ENCODE data around the gene CXCL9. TPM values are rescaled to one million over a fixed set of nuclear protein-coding genes. Genes with fewer than 3 reads are reported as not detected.
"Not testable (repeated sequence)": the region's sequence is repeated elsewhere in the genome, so short reads cannot be mapped to it uniquely, and the experiment has no call there.

The CXCL9 gene
- total RNA-seq, 1 experiment from 2014 or later = not detected

GRCh38 chr4:76001700-76002099 lies 5.6 kb downstream of the CXCL9 start:
- no peak for DNase-seq
- Histone ChIP-seq H3K4me3 (ENCODE audit: insufficient read depth, low read depth, low read length) (no peak overlapping the region), H3K27me3 (ENCODE audit: control insufficient read depth, insufficient read depth, low read length) (no peaks in the 10 kb centered on the region; the same call in 1 of the 2 replicates), H3K36me3 (replicated peaks; ENCODE audit: control insufficient read depth, insufficient read depth, low read length) (no peaks in the 10 kb centered on the region)

GRCh38 chr4:76000279-76000678 lies 7.0 kb downstream of the CXCL9 start:
- Histone ChIP-seq H3K27me3 (ENCODE audit: control insufficient read depth, insufficient read depth, low read length) (no peaks in the 10 kb centered on the region; the same call in 1 of the 2 replicates), H3K36me3 (replicated peaks; ENCODE audit: control insufficient read depth, insufficient read depth, low read length) (no peaks in the 10 kb centered on the region), H3K4me3 (ENCODE audit: insufficient read depth, low read depth, low read length) (no peak overlapping the region)
- no peak for DNase-seq

- not testable (repeated sequence) for DNase-seq; H3K27me3 ChIP-seq (ENCODE audit: control insufficient read depth, insufficient read depth, low read length); H3K36me3 ChIP-seq (replicated peaks; ENCODE audit: control insufficient read depth, insufficient read depth, low read length); H3K4me3 ChIP-seq (ENCODE audit: insufficient read depth, low read depth, low read length)
These were observed 8.7 kb downstream of the CXCL9 start for GRCh38 chr4:75998525-75999147.

- Histone ChIP-seq H3K36me3 (replicated peaks; ENCODE audit: control insufficient read depth, insufficient read depth, low read length) (no peaks in the 10 kb centered on the region), H3K4me3 (ENCODE audit: insufficient read depth, low read depth, low read length) (no peak overlapping the region), H3K27me3 (ENCODE audit: control insufficient read depth, insufficient read depth, low read length) (peaks cover 3% of the 10 kb centered on the region; the same call in 1 of the 2 replicates)
- no peak for DNase-seq
These were observed 9.4 kb downstream of the CXCL9 start for GRCh38 chr4:75997946-75998345.

- Histone ChIP-seq H3K4me3 (ENCODE audit: insufficient read depth, low read depth, low read length) (no peak overlapping the region), H3K36me3 (replicated peaks; ENCODE audit: control insufficient read depth, insufficient read depth, low read length) (no peaks in the 10 kb centered on the region), H3K27me3 (ENCODE audit: control insufficient read depth, insufficient read depth, low read length) (peaks cover 3% of the 10 kb centered on the region; the same call in 1 of the 2 replicates)
- DNase-seq = no peak
These were observed 10.2 kb downstream of the CXCL9 start for GRCh38 chr4:75997081-75997480.

- no peak overlapping the region for H3K4me3 ChIP-seq (ENCODE audit: insufficient read depth, low read depth, low read length)
- no peaks in the 10 kb centered on the region for H3K36me3 ChIP-seq (replicated peaks; ENCODE audit: control insufficient read depth, insufficient read depth, low read length)
- peaks cover 3% of the 10 kb centered on the region; the same call in 1 of the 2 replicates for H3K27me3 ChIP-seq (ENCODE audit: control insufficient read depth, insufficient read depth, low read length)
- peak; percentile 24 for DNase-seq
These were observed 11.6 kb downstream of the CXCL9 start for GRCh38 chr4:75995727-75996126.

- Histone ChIP-seq H3K4me3 (ENCODE audit: insufficient read depth, low read depth, low read length) (no peak overlapping the region), H3K36me3 (replicated peaks; ENCODE audit: control insufficient read depth, insufficient read depth, low read length) (no peaks in the 10 kb centered on the region), H3K27me3 (ENCODE audit: control insufficient read depth, insufficient read depth, low read length) (peaks cover 3% of the 10 kb centered on the region; the same call in 1 of the 2 replicates)
- no peak for DNase-seq
These were observed 14.8 kb downstream of the CXCL9 start for GRCh38 chr4:75992462-75992861.

- H3K36me3 ChIP-seq (replicated peaks; ENCODE audit: control insufficient read depth, insufficient read depth, low read length) = no peaks in the 10 kb centered on the region
- peak overlapping the region; percentile 87 for H3K4me3 ChIP-seq (ENCODE audit: insufficient read depth, low read depth, low read length)
- peaks cover 3% of the 10 kb centered on the region; the same call in 1 of the 2 replicates for H3K27me3 ChIP-seq (ENCODE audit: control insufficient read depth, insufficient read depth, low read length)
- peak; percentile 16 for DNase-seq
These were observed 17.3 kb downstream of the CXCL9 start for GRCh38 chr4:75989846-75990528.

- Histone ChIP-seq H3K4me3 (ENCODE audit: insufficient read depth, low read depth, low read length) (no peak overlapping the region), H3K27me3 (ENCODE audit: control insufficient read depth, insufficient read depth, low read length) (no peaks in the 10 kb centered on the region), H3K36me3 (replicated peaks; ENCODE audit: control insufficient read depth, insufficient read depth, low read length) (peaks cover 7% of the 10 kb centered on the region)
- no peak for DNase-seq
These were observed 22.2 kb downstream of the CXCL9 start for GRCh38 chr4:75985116-75985515.

GRCh38 chr4:75980576-75980975 lies 26.7 kb downstream of the CXCL9 start:
- Histone ChIP-seq H3K36me3 (replicated peaks; ENCODE audit: control insufficient read depth, insufficient read depth, low read length) (peaks cover 20% of the 10 kb centered on the region), H3K4me3 (ENCODE audit: insufficient read depth, low read depth, low read length) (no peak overlapping the region), H3K27me3 (ENCODE audit: control insufficient read depth, insufficient read depth, low read length) (no peaks in the 10 kb centered on the region)
- DNase-seq = no peak

- Histone ChIP-seq H3K27me3 (ENCODE audit: control insufficient read depth, insufficient read depth, low read length) (no peaks in the 10 kb centered on the region), H3K36me3 (replicated peaks; ENCODE audit: control insufficient read depth, insufficient read depth, low read length) (peaks cover 34% of the 10 kb centered on the region), H3K4me3 (ENCODE audit: insufficient read depth, low read depth, low read length) (no peak overlapping the region)
- DNase-seq = no peak
These were observed 31.1 kb downstream of the CXCL9 start for GRCh38 chr4:75976177-75976576.

- Histone ChIP-seq H3K4me3 (ENCODE audit: insufficient read depth, low read depth, low read length) (no peak overlapping the region), H3K27me3 (ENCODE audit: control insufficient read depth, insufficient read depth, low read length) (no peaks in the 10 kb centered on the region), H3K36me3 (replicated peaks; ENCODE audit: control insufficient read depth, insufficient read depth, low read length) (peaks cover 39% of the 10 kb centered on the region)
- no peak for DNase-seq
These were observed 33.5 kb downstream of the CXCL9 start for GRCh38 chr4:75973766-75974165.

- H3K36me3 ChIP-seq (replicated peaks; ENCODE audit: control insufficient read depth, insufficient read depth, low read length) = peaks cover 50% of the 10 kb centered on the region
- H3K4me3 ChIP-seq (ENCODE audit: insufficient read depth, low read depth, low read length) = no peak overlapping the region
- no peaks in the 10 kb centered on the region for H3K27me3 ChIP-seq (ENCODE audit: control insufficient read depth, insufficient read depth, low read length)
- no peak for DNase-seq
These were observed 39.2 kb downstream of the CXCL9 start for GRCh38 chr4:75968084-75968483.

- Histone ChIP-seq H3K27me3 (ENCODE audit: control insufficient read depth, insufficient read depth, low read length) (no peaks in the 10 kb centered on the region), H3K4me3 (ENCODE audit: insufficient read depth, low read depth, low read length) (no peak overlapping the region), H3K36me3 (replicated peaks; ENCODE audit: control insufficient read depth, insufficient read depth, low read length) (peaks cover 43% of the 10 kb centered on the region)
- DNase-seq = no peak
These were observed 43.8 kb downstream of the CXCL9 start for GRCh38 chr4:75963558-75963957.

- not testable (repeated sequence) for DNase-seq; H3K4me3 ChIP-seq (ENCODE audit: insufficient read depth, low read depth, low read length); H3K27me3 ChIP-seq (ENCODE audit: control insufficient read depth, insufficient read depth, low read length)
- H3K36me3 ChIP-seq (replicated peaks; ENCODE audit: control insufficient read depth, insufficient read depth, low read length) = peaks cover 48% of the 10 kb centered on the region
These were observed 45.2 kb downstream of the CXCL9 start for GRCh38 chr4:75962072-75962471.

Data from H7 (cell line).